ENCODE measurements around the gene DLX5.

Gene DLX5

DNA sequence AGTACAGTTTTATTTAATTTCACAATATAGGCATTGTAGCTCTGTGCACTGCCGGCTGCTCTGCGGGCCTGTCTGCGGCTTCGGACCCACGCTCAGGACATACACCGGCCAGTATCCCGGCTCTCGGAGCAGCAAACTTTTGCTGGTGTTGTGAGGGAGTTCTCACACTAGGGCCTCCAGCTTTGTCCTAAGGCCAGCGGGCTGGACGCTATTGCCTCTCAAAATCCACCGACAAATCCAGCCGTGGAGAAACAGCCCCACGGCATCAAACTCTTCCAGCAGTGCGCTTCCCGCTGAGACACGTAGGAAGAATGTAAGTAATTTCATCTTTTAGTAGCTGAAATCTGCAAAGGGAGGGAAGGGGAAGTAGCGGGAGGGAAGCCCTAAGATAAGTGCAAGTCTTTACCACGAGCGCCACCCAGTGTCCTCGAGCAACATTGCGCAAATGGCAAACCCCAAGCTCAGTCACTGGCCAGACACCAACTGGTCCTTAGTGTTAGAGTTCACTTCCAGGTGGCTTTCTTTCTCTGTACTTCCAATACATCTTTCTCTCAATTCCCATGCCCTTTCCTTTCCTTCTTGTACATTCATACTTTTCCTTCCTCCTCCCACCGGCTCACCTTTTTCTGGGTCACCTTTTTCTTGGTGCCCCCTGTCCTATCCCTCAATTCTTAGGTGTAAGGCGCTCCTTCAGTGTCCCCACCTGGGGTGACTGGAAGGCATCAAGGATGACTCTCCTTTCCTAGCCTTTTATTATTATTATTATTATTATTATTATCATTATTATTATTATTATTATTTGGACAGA, 3.0 kb upstream of the DLX5 start:
- Mint-ChIP-seq H3K36me3 (ENCODE audit: low read depth) (no peaks in the 10 kb centered on the region), H3K4me3 (peak overlapping the region; percentile 80 to 88 (median 87)), H3K4me1 (peaks cover 39% of the 10 kb centered on the region), H3K27ac (peak overlapping the region in 1 of 3 experiments; percentile 11), H3K9me3 (no peaks in the 10 kb centered on the region), H3K27me3 (ENCODE audit: low read depth) (peaks cover 94% of the 10 kb centered on the region)
- TF ChIP-seq, protein P1, sequence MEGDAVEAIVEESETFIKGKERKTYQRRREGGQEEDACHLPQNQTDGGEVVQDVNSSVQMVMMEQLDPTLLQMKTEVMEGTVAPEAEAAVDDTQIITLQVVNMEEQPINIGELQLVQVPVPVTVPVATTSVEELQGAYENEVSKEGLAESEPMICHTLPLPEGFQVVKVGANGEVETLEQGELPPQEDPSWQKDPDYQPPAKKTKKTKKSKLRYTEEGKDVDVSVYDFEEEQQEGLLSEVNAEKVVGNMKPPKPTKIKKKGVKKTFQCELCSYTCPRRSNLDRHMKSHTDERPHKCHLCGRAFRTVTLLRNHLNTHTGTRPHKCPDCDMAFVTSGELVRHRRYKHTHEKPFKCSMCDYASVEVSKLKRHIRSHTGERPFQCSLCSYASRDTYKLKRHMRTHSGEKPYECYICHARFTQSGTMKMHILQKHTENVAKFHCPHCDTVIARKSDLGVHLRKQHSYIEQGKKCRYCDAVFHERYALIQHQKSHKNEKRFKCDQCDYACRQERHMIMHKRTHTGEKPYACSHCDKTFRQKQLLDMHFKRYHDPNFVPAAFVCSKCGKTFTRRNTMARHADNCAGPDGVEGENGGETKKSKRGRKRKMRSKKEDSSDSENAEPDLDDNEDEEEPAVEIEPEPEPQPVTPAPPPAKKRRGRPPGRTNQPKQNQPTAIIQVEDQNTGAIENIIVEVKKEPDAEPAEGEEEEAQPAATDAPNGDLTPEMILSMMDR (IDR thresholded peaks at IDR 0.05; ENCODE audit: unreplicated experiment in 3 of 3), result peak; percentile 92 to 94 (median 94)

DNA sequence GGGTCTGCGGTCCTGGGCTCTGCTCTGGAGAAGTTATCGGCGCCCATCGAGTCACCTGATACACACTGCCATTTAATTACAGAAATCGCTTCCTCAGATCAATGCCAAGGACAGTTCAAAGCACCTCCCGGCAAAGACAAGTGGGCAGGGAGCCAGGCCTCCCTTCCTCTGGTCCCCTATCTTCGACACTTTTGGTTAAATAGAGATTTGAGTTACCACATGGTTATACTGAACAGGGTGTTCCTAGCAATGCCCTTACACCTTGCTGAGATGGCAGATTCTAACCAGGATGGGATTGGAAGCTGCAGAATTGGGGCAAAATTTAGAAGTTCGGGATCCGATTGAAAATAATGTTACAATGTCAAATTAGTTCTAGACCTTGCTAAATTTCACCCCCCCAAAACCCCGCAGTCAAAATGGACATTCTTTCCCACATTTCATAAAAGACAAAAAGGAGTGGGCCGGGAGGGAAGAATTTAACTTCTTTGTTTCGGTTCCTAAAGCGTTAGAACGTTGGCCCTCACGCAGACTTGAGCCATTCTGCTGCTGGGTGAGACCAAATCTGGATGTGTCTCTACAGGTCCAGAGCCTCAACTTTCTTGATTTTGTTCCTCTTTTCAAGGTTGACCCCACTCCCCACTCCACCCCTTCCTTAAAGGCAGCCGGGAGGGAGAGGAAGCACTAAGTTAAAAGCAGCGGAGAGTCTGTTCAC, 2.2 kb upstream of the DLX5 start:
- H3K36me3 Mint-ChIP-seq (ENCODE audit: low read depth), result no peaks in the 10 kb centered on the region
- H3K9me3 Mint-ChIP-seq, result no peaks in the 10 kb centered on the region
- H3K4me1 Mint-ChIP-seq, result peaks cover 47% of the 10 kb centered on the region
- no peak overlapping the region for H3K27ac Mint-ChIP-seq
- H3K27me3 Mint-ChIP-seq (ENCODE audit: low read depth), result peaks cover 95% of the 10 kb centered on the region
- H3K4me3 Mint-ChIP-seq, result peak overlapping the region; percentile 80 to 88 (median 87)
- TF ChIP-seq, protein P1 (IDR thresholded peaks at IDR 0.05; ENCODE audit: unreplicated experiment in 3 of 3), result no peak

DNA sequence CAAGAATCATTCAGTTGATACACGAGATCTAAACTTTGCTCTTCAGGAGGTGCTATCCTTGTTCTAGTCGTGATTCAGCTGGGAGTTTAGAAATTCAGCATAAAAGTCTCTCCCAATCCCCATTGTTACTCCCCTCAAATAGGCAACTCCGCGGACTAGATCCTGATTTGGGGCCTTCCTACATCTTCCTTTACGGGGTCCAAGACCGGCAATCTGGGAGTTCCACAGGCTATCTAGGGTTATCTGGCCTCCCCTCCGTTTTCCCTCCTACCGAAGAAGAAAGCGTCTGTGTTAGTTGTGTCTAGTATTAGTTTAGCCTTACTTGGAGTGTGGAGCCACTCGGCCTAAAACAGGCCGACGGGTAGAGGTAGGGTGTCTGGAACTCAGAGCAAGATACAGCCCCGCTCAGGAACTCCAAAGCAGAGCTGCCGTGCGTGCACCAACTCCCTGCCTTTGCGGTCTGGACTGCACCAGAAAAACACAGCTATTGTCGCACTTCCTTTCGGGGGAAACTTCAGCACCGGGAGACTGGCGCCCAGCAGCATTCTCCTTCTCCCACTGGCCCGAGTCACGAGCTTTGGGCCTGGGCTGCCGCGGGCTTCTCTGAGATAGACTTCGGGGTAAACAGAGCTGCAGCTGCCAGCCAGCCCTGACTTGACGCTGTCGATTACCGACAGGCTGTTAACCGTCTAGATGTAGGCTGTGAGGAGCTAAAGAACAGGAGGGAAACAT, 1.5 kb upstream of the DLX5 start:
- H3K36me3 Mint-ChIP-seq (ENCODE audit: low read depth), result no peaks in the 10 kb centered on the region
- H3K4me3 Mint-ChIP-seq, result peak overlapping the region; percentile 41 to 87 (median 62)
- TF ChIP-seq, protein P1 (IDR thresholded peaks at IDR 0.05; ENCODE audit: unreplicated experiment in 3 of 3), result no peak
- no peaks in the 10 kb centered on the region for H3K9me3 Mint-ChIP-seq
- H3K4me1 Mint-ChIP-seq, result peaks cover 47% of the 10 kb centered on the region
- H3K27ac Mint-ChIP-seq, result no peak overlapping the region
- peaks cover 95% of the 10 kb centered on the region for H3K27me3 Mint-ChIP-seq (ENCODE audit: low read depth)

DNA sequence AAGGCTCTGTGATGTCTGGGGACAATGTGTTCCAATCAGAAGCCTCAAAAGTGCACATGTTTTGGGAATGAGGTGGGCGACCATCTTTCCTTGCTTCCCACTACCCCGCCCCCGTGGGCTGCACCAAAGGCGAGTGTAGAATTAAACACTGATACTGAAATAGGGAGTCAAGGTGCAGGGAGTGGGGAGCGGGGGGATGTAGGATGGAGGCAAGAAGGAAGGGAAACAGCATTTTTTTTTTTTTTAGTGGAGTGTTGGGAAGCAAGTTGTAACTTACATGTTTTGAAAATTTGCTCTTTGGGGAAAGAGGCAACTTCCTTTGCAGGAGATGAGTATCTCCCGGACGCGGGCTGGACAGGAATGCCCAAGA, 484 bp upstream of the DLX5 start:
- Mint-ChIP-seq H3K27me3 (ENCODE audit: low read depth) (peaks cover 96% of the 10 kb centered on the region), H3K27ac (no peak overlapping the region), H3K36me3 (ENCODE audit: low read depth) (no peaks in the 10 kb centered on the region), H3K4me3 (peak overlapping the region; percentile 86 to 88 (median 88)), H3K4me1 (peaks cover 52% of the 10 kb centered on the region), H3K9me3 (no peaks in the 10 kb centered on the region)
- TF ChIP-seq, protein P1 (IDR thresholded peaks at IDR 0.05; ENCODE audit: unreplicated experiment in 3 of 3), result no peak

DNA sequence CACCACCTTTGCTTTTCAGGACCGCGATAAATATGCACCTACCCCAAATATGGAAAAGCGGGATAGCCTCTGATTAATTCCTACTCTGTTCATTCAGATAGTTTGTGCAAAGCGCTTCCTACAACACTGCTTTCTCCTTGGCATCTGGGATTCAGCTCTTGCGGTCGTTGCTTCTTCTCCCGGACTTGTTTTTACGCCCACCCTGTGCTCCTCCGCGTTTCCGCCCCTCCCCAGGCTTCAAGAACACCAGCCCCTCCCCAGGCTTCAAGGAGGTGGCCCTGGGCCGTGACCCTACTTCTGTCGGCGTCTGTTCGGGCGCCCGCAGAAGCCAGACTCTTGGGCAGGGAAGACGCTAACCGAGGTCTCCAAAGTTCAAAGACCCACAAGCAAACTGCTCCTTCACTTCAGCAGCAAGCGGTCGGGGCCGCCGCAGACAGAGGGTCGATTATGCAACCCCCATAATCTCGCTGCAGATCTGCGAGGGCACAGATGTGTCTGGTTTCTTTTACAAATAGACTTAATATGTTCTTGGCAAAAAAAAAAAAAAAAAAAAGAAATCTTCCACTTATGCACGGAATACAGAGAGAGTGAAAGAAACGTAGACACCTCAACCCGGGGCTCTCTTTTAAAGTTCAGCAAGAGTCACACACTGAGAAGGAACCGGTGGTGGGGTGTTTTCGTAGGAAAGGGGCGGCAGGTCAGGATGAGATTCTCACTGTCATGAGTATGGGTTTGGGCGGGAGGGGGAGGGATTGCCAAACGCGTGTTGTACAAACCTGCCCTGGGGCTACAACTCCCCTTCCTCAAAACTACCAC, 1.9 kb downstream of the DLX5 start:
- Mint-ChIP-seq H3K36me3 (ENCODE audit: low read depth) (no peaks in the 10 kb centered on the region), H3K4me1 (peaks cover 53% of the 10 kb centered on the region), H3K9me3 (no peaks in the 10 kb centered on the region)

More for the DNA sequence above, 1.9 kb downstream of the DLX5 start:
- H3K4me3 Mint-ChIP-seq, result peak overlapping the region; percentile 86 to 88 (median 88)
- no peak overlapping the region for H3K27ac Mint-ChIP-seq
- TF ChIP-seq, protein P1 (IDR thresholded peaks at IDR 0.05; ENCODE audit: unreplicated experiment in 3 of 3), result no peak
- peaks cover 100% of the 10 kb centered on the region for H3K27me3 Mint-ChIP-seq (ENCODE audit: low read depth)
